K562 (cell line): ENCODE measurements around the gene CLCN6. TPM values are rescaled to one million over a fixed set of nuclear protein-coding genes. Genes with fewer than 3 reads are reported as not detected.
A peak's percentile ranks its signal among the peaks of the same experiment; 100 is the strongest.

ENCODE experiments used
- CCAR2 ChIP-seq: fragments of 200-400 bp; formaldehyde crosslinking; IDR thresholded peaks from 2 replicates; pipeline ENCODE4 v1.6.1; 2017; ENCODE audit warnings: mild to moderate bottlenecking, low read depth, low read length
- NR4A1 ChIP-seq, 2 experiments: fragments of 250-450 bp in 1 of 2; fragments of 450-650 bp in 1 of 2; sonication (Bioruptor Pico) in 1 of 2; IDR thresholded peaks; 2 replicates each; pipeline versions ENCODE4 v1.4.0 to v1.6.1; 2016 to 2020; ENCODE audit warnings: mild to moderate bottlenecking in 2 of 2, missing compliant biosample characterization in 1 of 2, missing genetic modification characterization in 1 of 2, moderate library complexity in 1 of 2
- ZEB2 ChIP-seq: fragments of 450-650 bp; IDR thresholded peaks from 2 replicates; pipeline ENCODE4 v1.6.1; 2016
- polyA plus RNA-seq, 8 experiments: library from polyadenylated mRNA; depleted of rRNA in 4 of 8; stranded (reverse) in 5 of 8; unstranded in 3 of 8; fragments of >200 nt; fragmentation: Nextera tagmentation in 2 of 8; fragmentation: Illumina TruSeq in 1 of 8; extraction: Ambion mirVana in 2 of 8; extraction: Trizol in 1 of 8; gene quantifications; 2 replicates each; pipeline versions ENCODE4 v1.2.1 to v1.2.3, GENCODE V29; 2011 to 2014; ENCODE audit warnings: inconsistent platforms in 1 of 8, missing spikeins in 1 of 8
- total RNA-seq, 7 experiments: library from RNA; depleted of rRNA in 6 of 7; stranded (reverse); fragments of >200 nt in 6 of 7; fragmentation: Illumina TruSeq in 2 of 7; extraction: Trizol in 2 of 7; gene quantifications; 2 replicates each; pipeline versions ENCODE4 v1.2.1 to v1.2.3, GENCODE V29; 2011 to 2021; ENCODE audit warnings: low replicate concordance in 1 of 7
- TF ChIP-seq, protein P1 (sequence below): sonication (generic); formaldehyde crosslinking; IDR thresholded peaks from 2 replicates; pipeline ENCODE4 v1.8.0; 2022; ENCODE audit warnings: mild to moderate bottlenecking, missing genetic modification reagents
- TF ChIP-seq, protein P2 (sequence below): IDR thresholded peaks from 3 replicates; pipeline ENCODE4 v1.6.1; 2011; ENCODE audit warnings: borderline replicate concordance, mild to moderate bottlenecking, moderate library complexity; ENCODE audit not compliant: insufficient read length; ENCODE audit errors: extremely low read depth
- TF ChIP-seq, protein P3 (sequence below), 2 experiments: fragments of 200-800 bp in 1 of 2; sonication (Bioruptor generic) in 1 of 2; sonication (generic) in 1 of 2; formaldehyde crosslinking in 1 of 2; IDR thresholded peaks in 1 of 2; conservative IDR thresholded peaks in 1 of 2; 2 replicates each; pipeline versions ENCODE4 v1.5.0 to v1.6.1; 2016 to 2020; ENCODE audit warnings: missing compliant biosample characterization in 1 of 2, missing genetic modification characterization in 1 of 2, missing genetic modification reagents in 1 of 2
- TF ChIP-seq, protein P4 (sequence below): fragments of 450-650 bp; IDR thresholded peaks from 2 replicates; pipeline ENCODE4 v1.6.1; 2016; ENCODE audit warnings: low read depth

Gene CLCN6
- total and polyA plus RNA-seq, 9 of the 15 experiments (the other 6 are each of a cell fraction or from before 2014, with no cell fraction given) = 2.0 to 21.8 (median 13.6) TPM

DNA sequence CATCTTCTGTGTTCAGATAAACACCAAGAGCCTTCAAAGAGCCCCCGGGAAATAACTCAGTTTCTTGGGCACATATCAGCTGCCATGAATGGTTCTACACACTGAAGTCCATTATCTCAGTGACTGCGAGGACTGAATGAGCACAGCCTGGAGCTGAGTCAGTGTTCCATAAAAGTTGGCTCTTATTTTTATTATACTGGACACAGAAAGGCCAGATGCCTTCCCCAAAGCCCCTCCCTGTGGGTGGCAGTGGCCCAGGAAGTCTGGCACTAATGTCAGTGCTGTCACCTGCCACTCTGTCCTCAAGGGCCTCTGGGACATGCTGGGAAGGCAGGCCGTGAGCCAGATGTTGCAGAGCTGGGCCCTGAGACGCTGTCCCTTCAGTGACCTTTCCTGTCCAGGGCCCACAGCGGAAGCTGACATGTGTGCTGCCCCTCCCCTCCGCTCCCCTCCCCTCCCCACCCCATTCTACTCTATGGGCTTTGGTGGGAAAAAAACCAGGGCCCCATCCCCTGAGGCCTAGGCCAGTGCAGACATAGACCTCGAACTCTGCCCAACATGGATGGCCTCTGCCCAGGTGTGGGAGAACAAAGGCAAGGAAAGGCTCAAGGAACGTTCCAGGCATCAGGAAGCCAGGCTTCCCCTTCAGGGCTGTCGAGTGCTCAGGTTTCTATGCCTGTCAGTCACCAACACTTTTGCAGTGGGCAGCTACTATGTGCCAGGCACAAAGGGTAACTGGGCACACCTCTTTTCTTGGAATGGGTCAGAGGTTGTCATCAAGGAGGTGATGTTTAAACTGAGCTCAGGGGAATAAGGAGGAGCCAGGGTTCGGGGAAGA is 75.1 kb downstream of the CLCN6 start (continued):
- TF ChIP-seq, protein P1, sequence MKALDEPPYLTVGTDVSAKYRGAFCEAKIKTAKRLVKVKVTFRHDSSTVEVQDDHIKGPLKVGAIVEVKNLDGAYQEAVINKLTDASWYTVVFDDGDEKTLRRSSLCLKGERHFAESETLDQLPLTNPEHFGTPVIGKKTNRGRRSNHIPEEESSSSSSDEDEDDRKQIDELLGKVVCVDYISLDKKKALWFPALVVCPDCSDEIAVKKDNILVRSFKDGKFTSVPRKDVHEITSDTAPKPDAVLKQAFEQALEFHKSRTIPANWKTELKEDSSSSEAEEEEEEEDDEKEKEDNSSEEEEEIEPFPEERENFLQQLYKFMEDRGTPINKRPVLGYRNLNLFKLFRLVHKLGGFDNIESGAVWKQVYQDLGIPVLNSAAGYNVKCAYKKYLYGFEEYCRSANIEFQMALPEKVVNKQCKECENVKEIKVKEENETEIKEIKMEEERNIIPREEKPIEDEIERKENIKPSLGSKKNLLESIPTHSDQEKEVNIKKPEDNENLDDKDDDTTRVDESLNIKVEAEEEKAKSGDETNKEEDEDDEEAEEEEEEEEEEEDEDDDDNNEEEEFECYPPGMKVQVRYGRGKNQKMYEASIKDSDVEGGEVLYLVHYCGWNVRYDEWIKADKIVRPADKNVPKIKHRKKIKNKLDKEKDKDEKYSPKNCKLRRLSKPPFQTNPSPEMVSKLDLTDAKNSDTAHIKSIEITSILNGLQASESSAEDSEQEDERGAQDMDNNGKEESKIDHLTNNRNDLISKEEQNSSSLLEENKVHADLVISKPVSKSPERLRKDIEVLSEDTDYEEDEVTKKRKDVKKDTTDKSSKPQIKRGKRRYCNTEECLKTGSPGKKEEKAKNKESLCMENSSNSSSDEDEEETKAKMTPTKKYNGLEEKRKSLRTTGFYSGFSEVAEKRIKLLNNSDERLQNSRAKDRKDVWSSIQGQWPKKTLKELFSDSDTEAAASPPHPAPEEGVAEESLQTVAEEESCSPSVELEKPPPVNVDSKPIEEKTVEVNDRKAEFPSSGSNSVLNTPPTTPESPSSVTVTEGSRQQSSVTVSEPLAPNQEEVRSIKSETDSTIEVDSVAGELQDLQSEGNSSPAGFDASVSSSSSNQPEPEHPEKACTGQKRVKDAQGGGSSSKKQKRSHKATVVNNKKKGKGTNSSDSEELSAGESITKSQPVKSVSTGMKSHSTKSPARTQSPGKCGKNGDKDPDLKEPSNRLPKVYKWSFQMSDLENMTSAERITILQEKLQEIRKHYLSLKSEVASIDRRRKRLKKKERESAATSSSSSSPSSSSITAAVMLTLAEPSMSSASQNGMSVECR (CRISPR knock-in tag) = no peak
- TF ChIP-seq, protein P2, sequence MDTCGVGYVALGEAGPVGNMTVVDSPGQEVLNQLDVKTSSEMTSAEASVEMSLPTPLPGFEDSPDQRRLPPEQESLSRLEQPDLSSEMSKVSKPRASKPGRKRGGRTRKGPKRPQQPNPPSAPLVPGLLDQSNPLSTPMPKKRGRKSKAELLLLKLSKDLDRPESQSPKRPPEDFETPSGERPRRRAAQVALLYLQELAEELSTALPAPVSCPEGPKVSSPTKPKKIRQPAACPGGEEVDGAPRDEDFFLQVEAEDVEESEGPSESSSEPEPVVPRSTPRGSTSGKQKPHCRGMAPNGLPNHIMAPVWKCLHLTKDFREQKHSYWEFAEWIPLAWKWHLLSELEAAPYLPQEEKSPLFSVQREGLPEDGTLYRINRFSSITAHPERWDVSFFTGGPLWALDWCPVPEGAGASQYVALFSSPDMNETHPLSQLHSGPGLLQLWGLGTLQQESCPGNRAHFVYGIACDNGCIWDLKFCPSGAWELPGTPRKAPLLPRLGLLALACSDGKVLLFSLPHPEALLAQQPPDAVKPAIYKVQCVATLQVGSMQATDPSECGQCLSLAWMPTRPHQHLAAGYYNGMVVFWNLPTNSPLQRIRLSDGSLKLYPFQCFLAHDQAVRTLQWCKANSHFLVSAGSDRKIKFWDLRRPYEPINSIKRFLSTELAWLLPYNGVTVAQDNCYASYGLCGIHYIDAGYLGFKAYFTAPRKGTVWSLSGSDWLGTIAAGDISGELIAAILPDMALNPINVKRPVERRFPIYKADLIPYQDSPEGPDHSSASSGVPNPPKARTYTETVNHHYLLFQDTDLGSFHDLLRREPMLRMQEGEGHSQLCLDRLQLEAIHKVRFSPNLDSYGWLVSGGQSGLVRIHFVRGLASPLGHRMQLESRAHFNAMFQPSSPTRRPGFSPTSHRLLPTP = no peak
- no peak for TF ChIP-seq NR4A1 (CRISPR knock-in tag; IDR thresholded peaks at IDR 0.05)
- TF ChIP-seq NR4A1 (tag; IDR thresholded peaks at IDR 0.05) = peak; percentile 72
- TF ChIP-seq ZEB2 = no peak
- TF ChIP-seq, protein P3, sequence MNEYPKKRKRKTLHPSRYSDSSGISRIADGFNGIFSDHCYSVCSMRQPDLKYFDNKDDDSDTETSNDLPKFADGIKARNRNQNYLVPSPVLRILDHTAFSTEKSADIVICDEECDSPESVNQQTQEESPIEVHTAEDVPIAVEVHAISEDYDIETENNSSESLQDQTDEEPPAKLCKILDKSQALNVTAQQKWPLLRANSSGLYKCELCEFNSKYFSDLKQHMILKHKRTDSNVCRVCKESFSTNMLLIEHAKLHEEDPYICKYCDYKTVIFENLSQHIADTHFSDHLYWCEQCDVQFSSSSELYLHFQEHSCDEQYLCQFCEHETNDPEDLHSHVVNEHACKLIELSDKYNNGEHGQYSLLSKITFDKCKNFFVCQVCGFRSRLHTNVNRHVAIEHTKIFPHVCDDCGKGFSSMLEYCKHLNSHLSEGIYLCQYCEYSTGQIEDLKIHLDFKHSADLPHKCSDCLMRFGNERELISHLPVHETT (CRISPR knock-in tag; conservative IDR thresholded peaks at IDR 0.05 in 1 of 2, IDR thresholded peaks at IDR 0.05 in 1 of 2) = peak in 1 of 2 experiments; percentile 88; a peak in 2 of 4 replicates
- no peak for TF ChIP-seq CCAR2
- TF ChIP-seq, protein P4, sequence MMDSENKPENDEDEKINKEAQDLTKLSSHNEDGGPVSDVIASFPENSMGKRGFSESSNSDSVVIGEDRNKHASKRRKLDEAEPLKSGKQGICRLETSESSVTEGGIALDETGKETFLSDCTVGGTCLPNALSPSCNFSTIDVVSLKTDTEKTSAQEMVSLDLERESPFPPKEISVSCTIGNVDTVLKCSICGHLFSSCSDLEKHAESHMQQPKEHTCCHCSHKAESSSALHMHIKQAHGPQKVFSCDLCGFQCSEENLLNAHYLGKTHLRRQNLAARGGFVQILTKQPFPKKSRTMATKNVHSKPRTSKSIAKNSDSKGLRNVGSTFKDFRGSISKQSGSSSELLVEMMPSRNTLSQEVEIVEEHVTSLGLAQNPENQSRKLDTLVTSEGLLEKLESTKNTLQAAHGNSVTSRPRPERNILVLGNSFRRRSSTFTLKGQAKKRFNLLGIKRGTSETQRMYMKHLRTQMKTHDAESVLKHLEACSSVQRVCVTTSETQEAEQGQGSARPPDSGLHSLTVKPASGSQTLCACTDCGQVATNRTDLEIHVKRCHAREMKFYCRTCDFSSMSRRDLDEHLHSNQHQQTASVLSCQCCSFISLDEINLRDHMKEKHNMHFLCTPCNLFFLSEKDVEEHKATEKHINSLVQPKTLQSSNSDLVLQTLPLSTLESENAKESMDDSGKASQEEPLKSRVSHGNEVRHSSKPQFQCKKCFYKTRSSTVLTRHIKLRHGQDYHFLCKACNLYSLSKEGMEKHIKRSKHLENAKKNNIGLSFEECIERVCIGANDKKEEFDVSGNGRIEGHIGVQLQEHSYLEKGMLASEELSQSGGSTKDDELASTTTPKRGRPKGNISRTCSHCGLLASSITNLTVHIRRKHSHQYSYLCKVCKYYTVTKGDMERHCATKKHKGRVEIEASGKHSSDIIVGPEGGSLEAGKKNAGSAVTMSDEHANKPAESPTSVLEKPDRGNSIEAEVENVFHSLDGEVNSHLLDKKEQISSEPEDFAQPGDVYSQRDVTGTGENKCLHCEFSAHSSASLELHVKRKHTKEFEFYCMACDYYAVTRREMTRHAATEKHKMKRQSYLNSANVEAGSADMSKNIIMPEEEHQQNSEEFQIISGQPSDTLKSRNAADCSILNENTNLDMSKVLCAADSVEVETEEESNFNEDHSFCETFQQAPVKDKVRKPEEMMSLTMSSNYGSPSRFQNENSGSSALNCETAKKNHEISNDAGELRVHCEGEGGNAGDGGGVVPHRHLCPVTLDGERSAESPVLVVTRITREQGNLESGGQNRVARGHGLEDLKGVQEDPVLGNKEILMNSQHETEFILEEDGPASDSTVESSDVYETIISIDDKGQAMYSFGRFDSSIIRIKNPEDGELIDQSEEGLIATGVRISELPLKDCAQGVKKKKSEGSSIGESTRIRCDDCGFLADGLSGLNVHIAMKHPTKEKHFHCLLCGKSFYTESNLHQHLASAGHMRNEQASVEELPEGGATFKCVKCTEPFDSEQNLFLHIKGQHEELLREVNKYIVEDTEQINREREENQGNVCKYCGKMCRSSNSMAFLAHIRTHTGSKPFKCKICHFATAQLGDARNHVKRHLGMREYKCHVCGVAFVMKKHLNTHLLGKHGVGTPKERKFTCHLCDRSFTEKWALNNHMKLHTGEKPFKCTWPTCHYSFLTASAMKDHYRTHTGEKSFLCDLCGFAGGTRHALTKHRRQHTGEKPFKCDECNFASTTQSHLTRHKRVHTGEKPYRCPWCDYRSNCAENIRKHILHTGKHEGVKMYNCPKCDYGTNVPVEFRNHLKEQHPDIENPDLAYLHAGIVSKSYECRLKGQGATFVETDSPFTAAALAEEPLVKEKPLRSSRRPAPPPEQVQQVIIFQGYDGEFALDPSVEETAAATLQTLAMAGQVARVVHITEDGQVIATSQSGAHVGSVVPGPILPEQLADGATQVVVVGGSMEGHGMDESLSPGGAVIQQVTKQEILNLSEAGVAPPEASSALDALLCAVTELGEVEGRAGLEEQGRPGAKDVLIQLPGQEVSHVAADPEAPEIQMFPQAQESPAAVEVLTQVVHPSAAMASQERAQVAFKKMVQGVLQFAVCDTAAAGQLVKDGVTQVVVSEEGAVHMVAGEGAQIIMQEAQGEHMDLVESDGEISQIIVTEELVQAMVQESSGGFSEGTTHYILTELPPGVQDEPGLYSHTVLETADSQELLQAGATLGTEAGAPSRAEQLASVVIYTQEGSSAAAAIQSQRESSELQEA = no peak
